HepG2 (cell line): ENCODE data around the gene TRIM9. TPM values are rescaled to one million over a fixed set of nuclear protein-coding genes. Genes with fewer than 3 reads are reported as not detected.
A peak's percentile ranks its signal among the peaks of the same experiment; 100 is the strongest.

ENCODE experiments used
- CBFB ChIP-seq: sonication (generic); formaldehyde crosslinking; IDR thresholded peaks from 2 replicates; pipeline ENCODE4 v1.4.0; 2020; ENCODE audit warnings: missing genetic modification reagents
- FOXP1 ChIP-seq, 2 experiments: fragments of 450-650 bp in 1 of 2; IDR thresholded peaks; 2 replicates each; pipeline ENCODE4 v1.6.1; 2017 to 2018; ENCODE audit warnings: antibody characterized with exemption in 1 of 2
- HOXA3 ChIP-seq: sonication (generic); formaldehyde crosslinking; IDR thresholded peaks from 2 replicates; pipeline ENCODE4 v1.5.0; 2020; ENCODE audit warnings: missing genetic modification reagents
- KDM6A ChIP-seq: IDR thresholded peaks from 2 replicates; pipeline ENCODE4 v1.6.1; 2016; ENCODE audit warnings: low read depth
- MAFK ChIP-seq, 2 experiments: IDR thresholded peaks in 1 of 2; conservative IDR thresholded peaks in 1 of 2; 2 replicates each; pipeline ENCODE4 v1.6.1; 2011; ENCODE audit warnings: improper control_type of control experiment in 2 of 2, low read length in 2 of 2
- PCBP2 ChIP-seq: fragments of 200-400 bp; formaldehyde crosslinking; optimal IDR thresholded peaks from 2 replicates; pipeline ENCODE3; 2018; ENCODE audit warnings: low read length, low read depth; ENCODE audit not compliant: poor library complexity, severe bottlenecking
- RARA ChIP-seq: IDR thresholded peaks from 2 replicates; pipeline ENCODE4 v1.6.1; 2016; ENCODE audit warnings: missing genetic modification reagents, missing compliant biosample characterization
- SOX13 ChIP-seq, 3 experiments: fragments of 450-650 bp in 1 of 3; sonication (generic) in 1 of 3; formaldehyde crosslinking in 1 of 3; IDR thresholded peaks in 2 of 3; conservative IDR thresholded peaks in 1 of 3; 2 replicates each; pipeline versions ENCODE4 v1.5.0 to v1.6.1; 2016 to 2020; ENCODE audit warnings: antibody characterized with exemption in 1 of 3, mild to moderate bottlenecking in 1 of 3, missing compliant biosample characterization in 1 of 3, missing genetic modification reagents in 1 of 3, moderate library complexity in 1 of 3
- SYNCRIP ChIP-seq: fragments of 200-400 bp; formaldehyde crosslinking; IDR thresholded peaks from 2 replicates; pipeline ENCODE4 v1.6.1; 2018; ENCODE audit warnings: mild to moderate bottlenecking, low read depth, low read length; ENCODE audit not compliant: insufficient read depth
- ZBTB21 ChIP-seq: sonication (generic); formaldehyde crosslinking; IDR thresholded peaks from 2 replicates; pipeline ENCODE4 v1.4.0; 2020; ENCODE audit warnings: missing genetic modification reagents
- ZNF446 ChIP-seq: sonication (generic); formaldehyde crosslinking; IDR thresholded peaks from 2 replicates; pipeline ENCODE4 v1.5.0; 2020; ENCODE audit warnings: mild to moderate bottlenecking, missing genetic modification reagents
- ZNF746 ChIP-seq: sonication (generic); formaldehyde crosslinking; IDR thresholded peaks from 2 replicates; pipeline ENCODE4 v1.8.0; 2022; ENCODE audit warnings: mild to moderate bottlenecking, missing genetic modification reagents
- polyA plus RNA-seq, 8 experiments: library from polyadenylated mRNA; depleted of rRNA in 3 of 8; stranded (reverse) in 7 of 8; unstranded in 1 of 8; fragments of >200 nt; fragmentation: Illumina TruSeq in 4 of 8; extraction: Trizol in 4 of 8; gene quantifications; 2 replicates each; pipeline versions ENCODE4 v1.2.1 to v1.2.3, GENCODE V29; 2011 to 2016; ENCODE audit warnings: low read depth in 4 of 8, missing spikeins in 1 of 8, mixed read lengths in 1 of 8; ENCODE audit not compliant: insufficient read depth in 1 of 8
- total RNA-seq, 5 experiments: library from RNA; depleted of rRNA; stranded (reverse); fragments of >200 nt; fragmentation: Illumina TruSeq; extraction: Trizol; gene quantifications; 2 replicates each; pipeline ENCODE4 v1.2.3, GENCODE V29; 2016; ENCODE audit warnings: low read depth in 1 of 5
- TF ChIP-seq, protein P1 (sequence below): IDR thresholded peaks from 2 replicates; pipeline ENCODE4 v1.6.1; 2016; ENCODE audit warnings: low read depth, missing genetic modification reagents, missing compliant biosample characterization
- TF ChIP-seq, protein P2 (sequence below): sonication (generic); formaldehyde crosslinking; IDR thresholded peaks from 2 replicates; pipeline ENCODE4 v1.9.0; 2021; ENCODE audit warnings: mild to moderate bottlenecking, missing genetic modification reagents
- TF ChIP-seq, protein P3 (sequence below): sonication (generic); formaldehyde crosslinking; IDR thresholded peaks from 2 replicates; pipeline ENCODE4 v1.4.0; 2020; ENCODE audit warnings: mild to moderate bottlenecking, missing genetic modification reagents

Gene TRIM9
- total and polyA plus RNA-seq, 2 of the 13 experiments (the other 11 are each of a cell fraction or from before 2014, with no cell fraction given), result 0.04 to 0.07 TPM

DNA sequence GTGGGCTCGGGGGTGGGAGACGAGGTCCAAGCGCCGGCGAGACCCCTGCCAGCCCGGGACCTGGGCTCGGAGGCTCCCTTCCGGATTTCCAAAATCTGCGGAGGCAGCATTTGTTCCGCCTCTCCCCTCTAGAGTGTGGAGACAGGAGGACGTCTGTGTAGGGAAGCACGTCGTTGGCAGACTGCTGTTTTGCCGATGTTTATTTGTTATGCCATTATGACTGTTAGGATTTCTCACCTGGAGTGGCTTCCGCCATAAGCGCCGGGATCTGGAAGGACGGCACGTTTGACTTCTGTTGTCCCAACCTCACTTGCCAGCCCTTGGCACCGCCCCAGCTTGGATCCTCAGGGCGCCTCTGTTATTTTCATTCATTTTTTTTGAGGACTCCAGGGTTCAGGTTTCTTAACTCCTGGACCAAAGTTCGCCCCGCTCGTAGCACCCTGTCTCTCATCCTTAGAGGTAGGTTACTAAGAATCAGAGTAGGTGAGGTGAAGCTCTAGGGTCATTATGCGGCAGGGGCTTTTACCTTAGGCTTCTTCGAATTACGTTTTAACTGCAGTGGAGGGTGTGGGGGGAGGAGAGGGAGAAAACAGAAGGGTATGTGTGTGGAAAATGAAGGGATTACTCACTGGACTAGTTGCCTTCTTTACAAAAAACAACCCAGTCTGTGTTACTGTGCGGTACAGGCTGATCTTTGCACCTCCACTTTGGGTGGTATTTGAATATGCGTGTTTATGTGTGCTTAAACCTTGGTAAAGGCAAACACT lies 150.1 kb downstream of the TRIM9 start (continued):
- TF ChIP-seq, protein P1, sequence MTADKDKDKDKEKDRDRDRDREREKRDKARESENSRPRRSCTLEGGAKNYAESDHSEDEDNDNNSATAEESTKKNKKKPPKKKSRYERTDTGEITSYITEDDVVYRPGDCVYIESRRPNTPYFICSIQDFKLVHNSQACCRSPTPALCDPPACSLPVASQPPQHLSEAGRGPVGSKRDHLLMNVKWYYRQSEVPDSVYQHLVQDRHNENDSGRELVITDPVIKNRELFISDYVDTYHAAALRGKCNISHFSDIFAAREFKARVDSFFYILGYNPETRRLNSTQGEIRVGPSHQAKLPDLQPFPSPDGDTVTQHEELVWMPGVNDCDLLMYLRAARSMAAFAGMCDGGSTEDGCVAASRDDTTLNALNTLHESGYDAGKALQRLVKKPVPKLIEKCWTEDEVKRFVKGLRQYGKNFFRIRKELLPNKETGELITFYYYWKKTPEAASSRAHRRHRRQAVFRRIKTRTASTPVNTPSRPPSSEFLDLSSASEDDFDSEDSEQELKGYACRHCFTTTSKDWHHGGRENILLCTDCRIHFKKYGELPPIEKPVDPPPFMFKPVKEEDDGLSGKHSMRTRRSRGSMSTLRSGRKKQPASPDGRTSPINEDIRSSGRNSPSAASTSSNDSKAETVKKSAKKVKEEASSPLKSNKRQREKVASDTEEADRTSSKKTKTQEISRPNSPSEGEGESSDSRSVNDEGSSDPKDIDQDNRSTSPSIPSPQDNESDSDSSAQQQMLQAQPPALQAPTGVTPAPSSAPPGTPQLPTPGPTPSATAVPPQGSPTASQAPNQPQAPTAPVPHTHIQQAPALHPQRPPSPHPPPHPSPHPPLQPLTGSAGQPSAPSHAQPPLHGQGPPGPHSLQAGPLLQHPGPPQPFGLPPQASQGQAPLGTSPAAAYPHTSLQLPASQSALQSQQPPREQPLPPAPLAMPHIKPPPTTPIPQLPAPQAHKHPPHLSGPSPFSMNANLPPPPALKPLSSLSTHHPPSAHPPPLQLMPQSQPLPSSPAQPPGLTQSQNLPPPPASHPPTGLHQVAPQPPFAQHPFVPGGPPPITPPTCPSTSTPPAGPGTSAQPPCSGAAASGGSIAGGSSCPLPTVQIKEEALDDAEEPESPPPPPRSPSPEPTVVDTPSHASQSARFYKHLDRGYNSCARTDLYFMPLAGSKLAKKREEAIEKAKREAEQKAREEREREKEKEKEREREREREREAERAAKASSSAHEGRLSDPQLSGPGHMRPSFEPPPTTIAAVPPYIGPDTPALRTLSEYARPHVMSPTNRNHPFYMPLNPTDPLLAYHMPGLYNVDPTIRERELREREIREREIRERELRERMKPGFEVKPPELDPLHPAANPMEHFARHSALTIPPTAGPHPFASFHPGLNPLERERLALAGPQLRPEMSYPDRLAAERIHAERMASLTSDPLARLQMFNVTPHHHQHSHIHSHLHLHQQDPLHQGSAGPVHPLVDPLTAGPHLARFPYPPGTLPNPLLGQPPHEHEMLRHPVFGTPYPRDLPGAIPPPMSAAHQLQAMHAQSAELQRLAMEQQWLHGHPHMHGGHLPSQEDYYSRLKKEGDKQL (CRISPR knock-in tag), result 0 out of 2 replicates have a peak, but pooled peaks have one; percentile 10
- TF ChIP-seq CBFB (CRISPR knock-in tag), result 0 out of 2 replicates have a peak, but pooled peaks have one; percentile 17
- TF ChIP-seq KDM6A (CRISPR knock-in tag), result peak; percentile 80; the same call in 1 of the 2 replicates
- TF ChIP-seq RARA (CRISPR knock-in tag), result peak; percentile 20
- TF ChIP-seq ZNF746 (CRISPR knock-in tag), result no peak
- no peak for TF ChIP-seq ZBTB21 (CRISPR knock-in tag)
- peak; percentile 28 to 57; a peak in 3 of 4 replicates for TF ChIP-seq MAFK (conservative IDR thresholded peaks at IDR 0.05 in 1 of 2, IDR thresholded peaks at IDR 0.05 in 1 of 2; ENCODE audit: low read length in 2 of 2)
- TF ChIP-seq HOXA3 (CRISPR knock-in tag), result peak; percentile 24; the same call in 1 of the 2 replicates
- TF ChIP-seq SOX13 (IDR thresholded peaks at IDR 0.05), result no peak
- TF ChIP-seq SOX13 (CRISPR knock-in tag; conservative IDR thresholded peaks at IDR 0.05 in 1 of 2, IDR thresholded peaks at IDR 0.05 in 1 of 2), result peak in 1 of 2 experiments; percentile 33; a peak in 1 of 4 replicates
- 0 out of 2 replicates have a peak, but pooled peaks have one; percentile 9 for TF ChIP-seq FOXP1 (IDR thresholded peaks at IDR 0.05)
- TF ChIP-seq FOXP1 (CRISPR knock-in tag; IDR thresholded peaks at IDR 0.05), result peak; percentile 53; the same call in 1 of the 2 replicates
- TF ChIP-seq SYNCRIP, result no peak
- TF ChIP-seq PCBP2, result peak; percentile 24
- TF ChIP-seq, protein P2, sequence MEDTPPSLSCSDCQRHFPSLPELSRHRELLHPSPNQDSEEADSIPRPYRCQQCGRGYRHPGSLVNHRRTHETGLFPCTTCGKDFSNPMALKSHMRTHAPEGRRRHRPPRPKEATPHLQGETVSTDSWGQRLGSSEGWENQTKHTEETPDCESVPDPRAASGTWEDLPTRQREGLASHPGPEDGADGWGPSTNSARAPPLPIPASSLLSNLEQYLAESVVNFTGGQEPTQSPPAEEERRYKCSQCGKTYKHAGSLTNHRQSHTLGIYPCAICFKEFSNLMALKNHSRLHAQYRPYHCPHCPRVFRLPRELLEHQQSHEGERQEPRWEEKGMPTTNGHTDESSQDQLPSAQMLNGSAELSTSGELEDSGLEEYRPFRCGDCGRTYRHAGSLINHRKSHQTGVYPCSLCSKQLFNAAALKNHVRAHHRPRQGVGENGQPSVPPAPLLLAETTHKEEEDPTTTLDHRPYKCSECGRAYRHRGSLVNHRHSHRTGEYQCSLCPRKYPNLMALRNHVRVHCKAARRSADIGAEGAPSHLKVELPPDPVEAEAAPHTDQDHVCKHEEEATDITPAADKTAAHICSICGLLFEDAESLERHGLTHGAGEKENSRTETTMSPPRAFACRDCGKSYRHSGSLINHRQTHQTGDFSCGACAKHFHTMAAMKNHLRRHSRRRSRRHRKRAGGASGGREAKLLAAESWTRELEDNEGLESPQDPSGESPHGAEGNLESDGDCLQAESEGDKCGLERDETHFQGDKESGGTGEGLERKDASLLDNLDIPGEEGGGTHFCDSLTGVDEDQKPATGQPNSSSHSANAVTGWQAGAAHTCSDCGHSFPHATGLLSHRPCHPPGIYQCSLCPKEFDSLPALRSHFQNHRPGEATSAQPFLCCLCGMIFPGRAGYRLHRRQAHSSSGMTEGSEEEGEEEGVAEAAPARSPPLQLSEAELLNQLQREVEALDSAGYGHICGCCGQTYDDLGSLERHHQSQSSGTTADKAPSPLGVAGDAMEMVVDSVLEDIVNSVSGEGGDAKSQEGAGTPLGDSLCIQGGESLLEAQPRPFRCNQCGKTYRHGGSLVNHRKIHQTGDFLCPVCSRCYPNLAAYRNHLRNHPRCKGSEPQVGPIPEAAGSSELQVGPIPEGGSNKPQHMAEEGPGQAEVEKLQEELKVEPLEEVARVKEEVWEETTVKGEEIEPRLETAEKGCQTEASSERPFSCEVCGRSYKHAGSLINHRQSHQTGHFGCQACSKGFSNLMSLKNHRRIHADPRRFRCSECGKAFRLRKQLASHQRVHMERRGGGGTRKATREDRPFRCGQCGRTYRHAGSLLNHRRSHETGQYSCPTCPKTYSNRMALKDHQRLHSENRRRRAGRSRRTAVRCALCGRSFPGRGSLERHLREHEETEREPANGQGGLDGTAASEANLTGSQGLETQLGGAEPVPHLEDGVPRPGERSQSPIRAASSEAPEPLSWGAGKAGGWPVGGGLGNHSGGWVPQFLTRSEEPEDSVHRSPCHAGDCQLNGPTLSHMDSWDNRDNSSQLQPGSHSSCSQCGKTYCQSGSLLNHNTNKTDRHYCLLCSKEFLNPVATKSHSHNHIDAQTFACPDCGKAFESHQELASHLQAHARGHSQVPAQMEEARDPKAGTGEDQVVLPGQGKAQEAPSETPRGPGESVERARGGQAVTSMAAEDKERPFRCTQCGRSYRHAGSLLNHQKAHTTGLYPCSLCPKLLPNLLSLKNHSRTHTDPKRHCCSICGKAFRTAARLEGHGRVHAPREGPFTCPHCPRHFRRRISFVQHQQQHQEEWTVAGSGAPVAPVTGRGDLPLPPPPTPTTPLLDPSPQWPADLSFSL (CRISPR knock-in tag), result 0 out of 2 replicates have a peak, but pooled peaks have one; percentile 28
- TF ChIP-seq, protein P3, sequence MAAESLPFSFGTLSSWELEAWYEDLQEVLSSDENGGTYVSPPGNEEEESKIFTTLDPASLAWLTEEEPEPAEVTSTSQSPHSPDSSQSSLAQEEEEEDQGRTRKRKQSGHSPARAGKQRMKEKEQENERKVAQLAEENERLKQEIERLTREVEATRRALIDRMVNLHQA (CRISPR knock-in tag), result no peak
- 0 out of 2 replicates have a peak, but pooled peaks have one; percentile 34 for TF ChIP-seq ZNF446 (CRISPR knock-in tag)
